Measurements from ENCODE around the gene DBX1.

Gene DBX1

DNA sequence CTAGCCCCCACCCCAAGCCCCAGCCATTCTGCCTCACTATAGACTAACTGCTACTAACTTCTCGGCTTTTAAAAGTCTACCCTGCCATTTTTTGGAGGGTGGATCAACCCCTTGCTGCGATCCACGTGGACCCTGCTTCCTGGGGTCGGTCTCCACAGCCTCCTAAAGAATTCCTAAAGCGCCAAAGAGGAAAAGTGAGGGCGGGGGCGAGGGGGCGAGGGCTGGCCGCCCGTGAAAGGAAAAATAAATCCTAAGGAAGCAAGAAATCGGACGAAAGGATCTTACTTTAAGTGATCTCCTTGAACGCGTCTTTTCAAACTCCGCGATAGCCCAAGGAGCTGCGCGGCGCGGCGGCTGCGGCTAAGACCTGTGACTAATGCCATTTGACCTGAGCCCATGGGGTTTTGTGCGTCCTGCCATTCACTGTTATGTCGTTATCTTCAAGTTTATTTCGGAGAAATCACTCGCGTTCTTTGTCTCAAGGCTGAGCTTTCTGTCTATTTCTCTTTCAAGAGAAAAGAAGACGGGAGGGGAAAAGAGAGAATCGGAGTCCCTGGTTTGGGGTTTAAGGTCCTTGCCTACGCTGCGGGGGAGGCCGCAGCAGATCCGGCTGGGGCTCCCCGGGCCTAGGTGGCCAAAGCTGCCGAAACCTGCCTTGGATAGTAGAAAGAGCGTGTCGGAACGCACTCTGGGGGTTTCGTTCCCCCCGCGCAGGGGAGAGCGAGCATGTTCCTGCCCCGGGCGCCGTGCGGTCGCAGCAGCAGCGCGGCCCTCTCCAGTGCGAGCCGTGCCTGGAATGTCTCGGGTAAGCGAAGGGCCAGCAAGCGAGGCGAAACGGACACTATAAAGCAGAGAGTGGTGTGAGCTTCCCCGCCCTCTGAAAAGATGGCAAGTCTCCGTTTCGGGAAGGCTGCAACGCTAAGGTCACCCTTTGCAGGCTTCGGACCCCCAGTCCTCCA lies 2.8 kb upstream of the DBX1 start:
- TF ChIP-seq MYC (IDR thresholded peaks at IDR 0.05; ENCODE audit: low read depth, low read length) = no peak
- TF ChIP-seq, protein P1, sequence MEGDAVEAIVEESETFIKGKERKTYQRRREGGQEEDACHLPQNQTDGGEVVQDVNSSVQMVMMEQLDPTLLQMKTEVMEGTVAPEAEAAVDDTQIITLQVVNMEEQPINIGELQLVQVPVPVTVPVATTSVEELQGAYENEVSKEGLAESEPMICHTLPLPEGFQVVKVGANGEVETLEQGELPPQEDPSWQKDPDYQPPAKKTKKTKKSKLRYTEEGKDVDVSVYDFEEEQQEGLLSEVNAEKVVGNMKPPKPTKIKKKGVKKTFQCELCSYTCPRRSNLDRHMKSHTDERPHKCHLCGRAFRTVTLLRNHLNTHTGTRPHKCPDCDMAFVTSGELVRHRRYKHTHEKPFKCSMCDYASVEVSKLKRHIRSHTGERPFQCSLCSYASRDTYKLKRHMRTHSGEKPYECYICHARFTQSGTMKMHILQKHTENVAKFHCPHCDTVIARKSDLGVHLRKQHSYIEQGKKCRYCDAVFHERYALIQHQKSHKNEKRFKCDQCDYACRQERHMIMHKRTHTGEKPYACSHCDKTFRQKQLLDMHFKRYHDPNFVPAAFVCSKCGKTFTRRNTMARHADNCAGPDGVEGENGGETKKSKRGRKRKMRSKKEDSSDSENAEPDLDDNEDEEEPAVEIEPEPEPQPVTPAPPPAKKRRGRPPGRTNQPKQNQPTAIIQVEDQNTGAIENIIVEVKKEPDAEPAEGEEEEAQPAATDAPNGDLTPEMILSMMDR (IDR thresholded peaks at IDR 0.05; ENCODE audit: low read depth, low read length) = no peak
- no peak for TF ChIP-seq POLR2A (IDR thresholded peaks at IDR 0.05; ENCODE audit: extremely low read depth, insufficient read length)
- TF ChIP-seq, protein P2, sequence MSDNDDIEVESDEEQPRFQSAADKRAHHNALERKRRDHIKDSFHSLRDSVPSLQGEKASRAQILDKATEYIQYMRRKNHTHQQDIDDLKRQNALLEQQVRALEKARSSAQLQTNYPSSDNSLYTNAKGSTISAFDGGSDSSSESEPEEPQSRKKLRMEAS (IDR thresholded peaks at IDR 0.05; ENCODE audit: low read depth, low read length) = no peak
- H3K4me3 ChIP-seq (ENCODE audit: low read depth, low read length) = no peak overlapping the region
- DNase-seq (ENCODE audit: low read depth) = no peak

GRCh38 chr11:20161923-20162744 lies 1.9 kb upstream of the DBX1 start:
- H3K4me3 ChIP-seq (ENCODE audit: low read depth, low read length) = no peak overlapping the region
- TF ChIP-seq POLR2A (IDR thresholded peaks at IDR 0.05; ENCODE audit: extremely low read depth, insufficient read length) (no peak), MYC (IDR thresholded peaks at IDR 0.05; ENCODE audit: low read depth, low read length) (no peak)
- TF ChIP-seq, protein P1 (IDR thresholded peaks at IDR 0.05; ENCODE audit: low read depth, low read length) = no peak
- TF ChIP-seq, protein P2 (IDR thresholded peaks at IDR 0.05; ENCODE audit: low read depth, low read length) = no peak
- DNase-seq (ENCODE audit: low read depth) = no peak

GRCh38 chr11:20161230-20161918 lies 1.1 kb upstream of the DBX1 start:
- DNase-seq (ENCODE audit: low read depth) = no peak
- H3K4me3 ChIP-seq (ENCODE audit: low read depth, low read length) = no peak overlapping the region

GRCh38 chr11:20159466-20160381 lies 551 bp downstream of the DBX1 start:
- H3K4me3 ChIP-seq (ENCODE audit: low read depth, low read length) = no peak overlapping the region
- no peak for DNase-seq (ENCODE audit: low read depth)
- TF ChIP-seq, protein P1 (IDR thresholded peaks at IDR 0.05; ENCODE audit: low read depth, low read length) = no peak
- TF ChIP-seq POLR2A (IDR thresholded peaks at IDR 0.05; ENCODE audit: extremely low read depth, insufficient read length) (no peak), MYC (IDR thresholded peaks at IDR 0.05; ENCODE audit: low read depth, low read length) (no peak)
- TF ChIP-seq, protein P2 (IDR thresholded peaks at IDR 0.05; ENCODE audit: low read depth, low read length) = no peak

More at GRCh38 chr11:20161230-20161918, 1.1 kb upstream of the DBX1 start:
- TF ChIP-seq, protein P1 (IDR thresholded peaks at IDR 0.05; ENCODE audit: low read depth, low read length) = no peak
- TF ChIP-seq MYC (IDR thresholded peaks at IDR 0.05; ENCODE audit: low read depth, low read length) (no peak), POLR2A (IDR thresholded peaks at IDR 0.05; ENCODE audit: extremely low read depth, insufficient read length) (no peak)
- TF ChIP-seq, protein P2 (IDR thresholded peaks at IDR 0.05; ENCODE audit: low read depth, low read length) = no peak

Measured in NB4 (cell line).